HG02571 (cell line): ENCODE data around the gene ELAVL1.
"Not testable (repeated sequence)": the region's sequence is repeated elsewhere in the genome, so short reads cannot be mapped to it uniquely, and the experiment has no call there.

ENCODE experiments used
- ATAC-seq: cut with Tn5 transposase; IDR thresholded peaks from one replicate; pipeline ENCODE4 v1.9.1; 2021; ENCODE audit warnings: mild to moderate bottlenecking, moderate library complexity; ENCODE audit not compliant: unreplicated experiment

Gene ELAVL1

GRCh38 chr19:7971553-7972520 lies 33.6 kb downstream of the ELAVL1 start:
- no peak for ATAC-seq

- no peak for ATAC-seq
These were observed 34.6 kb downstream of the ELAVL1 start for GRCh38 chr19:7970716-7971448.

GRCh38 chr19:7969555-7969939 lies 35.9 kb downstream of the ELAVL1 start:
- ATAC-seq = no peak

GRCh38 chr19:7968796-7969554 lies 36.5 kb downstream of the ELAVL1 start:
- no peak for ATAC-seq

- ATAC-seq = no peak
These were observed 37.2 kb downstream of the ELAVL1 start for GRCh38 chr19:7968008-7968795.

GRCh38 chr19:7965921-7966665 lies 39.3 kb downstream of the ELAVL1 start:
- no peak for ATAC-seq

GRCh38 chr19:7965259-7965841 lies 40.1 kb downstream of the ELAVL1 start:
- ATAC-seq = no peak

GRCh38 chr19:7963566-7963965 lies 41.9 kb downstream of the ELAVL1 start:
- no peak for ATAC-seq

- ATAC-seq = no peak
These were observed 42.7 kb downstream of the ELAVL1 start for GRCh38 chr19:7962644-7963268.

- no peak for ATAC-seq
These were observed 43.4 kb downstream of the ELAVL1 start for GRCh38 chr19:7961920-7962626.

- ATAC-seq = not testable (repeated sequence)
These were observed 44.4 kb downstream of the ELAVL1 start for GRCh38 chr19:7961082-7961481.

- no peak for ATAC-seq
These were observed 46.2 kb downstream of the ELAVL1 start for GRCh38 chr19:7959211-7959610.

- no peak for ATAC-seq
These were observed 49.7 kb downstream of the ELAVL1 start for GRCh38 chr19:7955696-7956095.

GRCh38 chr19:7953576-7953975 lies 51.9 kb downstream of the ELAVL1 start:
- no peak for ATAC-seq

GRCh38 chr19:7953060-7953459 lies 52.4 kb downstream of the ELAVL1 start:
- ATAC-seq = no peak

- no peak for ATAC-seq
These were observed 57.5 kb downstream of the ELAVL1 start for GRCh38 chr19:7947939-7948338.

GRCh38 chr19:7944177-7944761 lies 61.2 kb downstream of the ELAVL1 start:
- peak; percentile 22 for ATAC-seq
